ENCODE results near the gene CHCHD6.

Gene CHCHD6

GRCh38 chr3:126931806-126932187 is 227.8 kb downstream of the CHCHD6 start:
- TF ChIP-seq CTCF (IDR thresholded peaks at IDR 0.05; ENCODE audit: low read depth, low read length): no peak
- H3K4me3 ChIP-seq (ENCODE audit: low read depth, low read length): no peak overlapping the region

- no peak for TF ChIP-seq CTCF (IDR thresholded peaks at IDR 0.05; ENCODE audit: low read depth, low read length)
Measured at GRCh38 chr3:126932188-126932931, 228.3 kb downstream of the CHCHD6 start.

GRCh38 chr3:126934031-126934531 is 230.0 kb downstream of the CHCHD6 start:
- H3K4me3 ChIP-seq (ENCODE audit: low read depth, low read length): no peak overlapping the region
- no peak for TF ChIP-seq CTCF (IDR thresholded peaks at IDR 0.05; ENCODE audit: low read depth, low read length)

More at GRCh38 chr3:126932188-126932931, 228.3 kb downstream of the CHCHD6 start:
- H3K4me3 ChIP-seq (ENCODE audit: low read depth, low read length): no peak overlapping the region

- no peak overlapping the region for H3K4me3 ChIP-seq (ENCODE audit: low read depth, low read length)
- no peak for TF ChIP-seq CTCF (IDR thresholded peaks at IDR 0.05; ENCODE audit: low read depth, low read length)
Measured at GRCh38 chr3:126934991-126935390, 231.0 kb downstream of the CHCHD6 start.

DNA sequence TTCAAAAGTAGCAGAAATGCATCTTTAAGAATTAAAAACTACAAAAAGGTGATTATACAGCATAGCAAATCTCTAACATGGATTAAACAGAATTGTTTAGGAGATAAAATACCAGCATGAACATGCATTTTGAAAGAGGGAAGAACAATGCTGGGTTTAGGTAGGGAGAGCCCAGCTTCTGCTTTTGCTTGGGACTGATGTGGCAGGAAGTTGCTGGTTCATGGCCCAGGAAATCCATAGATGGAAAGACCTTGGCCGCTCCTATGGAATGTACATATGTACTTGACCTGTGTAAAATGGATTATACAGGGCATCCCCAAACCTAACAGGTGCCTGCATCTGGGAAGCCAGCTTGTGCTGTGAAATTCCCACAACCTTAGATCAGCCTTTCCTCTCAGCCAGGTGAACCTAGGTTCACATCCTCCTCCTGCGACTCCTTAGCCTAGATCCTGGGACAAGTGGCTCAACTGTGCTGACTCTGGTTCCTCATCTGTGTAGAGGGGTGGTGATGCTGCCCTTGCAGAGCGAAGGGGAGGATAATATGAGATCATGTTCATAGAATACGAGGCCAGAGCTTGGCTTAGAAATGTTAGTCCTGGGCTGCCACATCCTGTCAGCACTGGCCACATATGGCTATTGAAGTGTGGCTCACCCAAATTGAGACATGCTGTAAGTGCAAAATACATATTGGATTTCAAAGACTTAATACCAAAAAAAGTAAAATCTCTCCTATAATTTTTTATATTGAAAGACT is 231.9 kb downstream of the CHCHD6 start:
- H3K4me3 ChIP-seq (ENCODE audit: low read depth, low read length): no peak overlapping the region
- no peak for TF ChIP-seq CTCF (IDR thresholded peaks at IDR 0.05; ENCODE audit: low read depth, low read length)

- no peak overlapping the region for H3K4me3 ChIP-seq (ENCODE audit: low read depth, low read length)
- no peak for TF ChIP-seq CTCF (IDR thresholded peaks at IDR 0.05; ENCODE audit: low read depth, low read length)
Measured at GRCh38 chr3:126936853-126937425, 232.9 kb downstream of the CHCHD6 start.

GRCh38 chr3:126937533-126937932 is 233.5 kb downstream of the CHCHD6 start:
- no peak overlapping the region for H3K4me3 ChIP-seq (ENCODE audit: low read depth, low read length)
- no peak for TF ChIP-seq CTCF (IDR thresholded peaks at IDR 0.05; ENCODE audit: low read depth, low read length)

All from WI38 (cell line).